HepG2 (cell line): ENCODE measurements around the gene IL10. TPM values are rescaled to one million over a fixed set of nuclear protein-coding genes. Genes with fewer than 3 reads are reported as not detected.

Experiments used
- ATAC-seq: fragments of 200-7000 bp; cut with Tn5 transposase; 3 replicates; pipeline ENCODE4 v1.9.1; 2020; ENCODE audit warnings: mild to moderate bottlenecking, moderate library complexity
- BruUV-seq: library from RNA; stranded (reverse); fragments of 400-500 nt; replicated peaks from 2 replicates; lab custom pipeline; 2021; lab: Mats Ljungman, UMichigan
- CTCF ChIA-PET: fragments of 300-600 bp; formaldehyde crosslinking; extraction: SDS; loops from one replicate; lab custom pipeline; 2021; ENCODE audit warnings: low total read pairs, inconsistent platforms, low intra/inter-chr PET ratio; lab: Yijun Ruan, JAX
- POLR2A ChIA-PET: fragments of 350-600 bp; sonication (Branson Sonifier 250); formaldehyde crosslinking; loops from one replicate; lab custom pipeline; 2020; ENCODE audit warnings: antibody characterized with exemption, inconsistent platforms; lab: Yijun Ruan, JAX
- DNase-seq: peaks from one replicate; pipeline ENCODE4 v3.0.0-alpha.2; 2015; ENCODE audit warnings: low spot score
- FAIRE-seq: peaks from 3 replicates; lab custom pipeline; 2011; peaks lifted over from hg19 to GRCh38; lab: Jason Lieb, UNC
- H2AFZ ChIP-seq: one replicate; pipeline ENCODE4 v1.6.1; 2011; ENCODE audit warnings: low read length, inconsistent platforms
- H3K27ac ChIP-seq: fragments of 300-600 bp; 3 replicates; pipeline ENCODE4 v1.8.0; 2011; ENCODE audit warnings: mixed run types, mild to moderate bottlenecking, mixed read lengths, low read length, inconsistent platforms; ENCODE audit not compliant: insufficient read depth; ENCODE audit errors: extremely low read length
- H3K27me3 ChIP-seq, 2 experiments: fragments of 200-600 bp in 1 of 2; 2 replicates in 1 of 2; 3 replicates in 1 of 2; pipeline versions ENCODE4 v1.6.0 to v1.8.0; 2011; ENCODE audit warnings: low read length in 2 of 2, mild to moderate bottlenecking in 2 of 2, moderate library complexity in 2 of 2, inconsistent platforms in 1 of 2; ENCODE audit not compliant: insufficient read depth in 2 of 2, control insufficient read depth in 1 of 2
- H3K36me3 ChIP-seq, 2 experiments: fragments of 200-600 bp in 1 of 2; replicated peaks in 1 of 2; 2 replicates in 1 of 2; 3 replicates in 1 of 2; pipeline versions ENCODE4 v1.5.1 to v1.8.0; 2011; ENCODE audit warnings: low read length in 2 of 2, inconsistent platforms in 1 of 2; ENCODE audit not compliant: insufficient read depth in 2 of 2, control insufficient read depth in 1 of 2
- H3K4me1 ChIP-seq: 2 replicates; pipeline ENCODE4 v1.5.1; 2012; ENCODE audit warnings: low read length, inconsistent platforms; ENCODE audit not compliant: insufficient read depth
- H3K4me2 ChIP-seq: 2 replicates; pipeline ENCODE4 v1.6.0; 2011; ENCODE audit warnings: low read depth, low read length, inconsistent platforms
- H3K4me3 ChIP-seq, 3 experiments: fragments of 200-600 bp in 1 of 3; sonication (generic), shearing (Covaris generic) in 1 of 3; replicated peaks in 1 of 3; 2 replicates each; pipeline ENCODE4 v1.5.1; 2011 to 2016; ENCODE audit warnings: low read length in 3 of 3, inconsistent platforms in 2 of 3, low read depth in 2 of 3, mild to moderate bottlenecking in 2 of 3, control low read depth in 1 of 3, mixed read lengths in 1 of 3; ENCODE audit not compliant: insufficient read depth in 1 of 3
- H3K79me2 ChIP-seq: one replicate; pipeline ENCODE4 v1.6.1; 2011; ENCODE audit warnings: low read length, inconsistent platforms; ENCODE audit not compliant: insufficient read depth
- H3K9ac ChIP-seq: 2 replicates; pipeline ENCODE4 v1.6.0; 2011; ENCODE audit warnings: mild to moderate bottlenecking, low read depth, low read length, inconsistent platforms; ENCODE audit not compliant: insufficient read depth
- H3K9me3 ChIP-seq: 2 replicates; pipeline ENCODE4 v1.5.1; 2012; ENCODE audit warnings: mild to moderate bottlenecking, low read length
- H4K20me1 ChIP-seq: 2 replicates; pipeline ENCODE4 v1.6.0; 2011; ENCODE audit warnings: inconsistent platforms, mild to moderate bottlenecking, low read length, moderate library complexity; ENCODE audit not compliant: insufficient read depth
- HNF4G ChIP-seq, 2 experiments: sonication (generic) in 1 of 2; formaldehyde crosslinking in 1 of 2; IDR thresholded peaks; 2 replicates each; pipeline versions ENCODE4 v1.4.0 to v1.6.1; 2011 to 2020; ENCODE audit warnings: borderline replicate concordance in 2 of 2, low read depth in 2 of 2, mild to moderate bottlenecking in 2 of 2, low read length in 1 of 2, missing genetic modification reagents in 1 of 2, moderate library complexity in 1 of 2
- KLF11 ChIP-seq: IDR thresholded peaks from 2 replicates; pipeline ENCODE4 v1.6.1; 2016; ENCODE audit warnings: missing compliant biosample characterization
- MED8 ChIP-seq: sonication (generic); formaldehyde crosslinking; IDR thresholded peaks from 2 replicates; pipeline ENCODE4 v1.8.1; 2023; ENCODE audit warnings: mild to moderate bottlenecking, missing genetic modification reagents; ENCODE audit not compliant: insufficient replicate concordance
- MTA3 ChIP-seq: sonication (generic); formaldehyde crosslinking; IDR thresholded peaks from 2 replicates; pipeline ENCODE4 v1.4.0; 2020; ENCODE audit warnings: missing genetic modification reagents
- NAIF1 ChIP-seq: sonication (generic); formaldehyde crosslinking; IDR thresholded peaks from 2 replicates; pipeline ENCODE4 v1.5.0; 2020; ENCODE audit warnings: mild to moderate bottlenecking, missing genetic modification reagents, borderline replicate concordance
- TEAD2 ChIP-seq: sonication (generic); formaldehyde crosslinking; IDR thresholded peaks from 2 replicates; pipeline ENCODE4 v1.9.0; 2021; ENCODE audit warnings: missing genetic modification reagents
- TFDP1 ChIP-seq: IDR thresholded peaks from 2 replicates; pipeline ENCODE4 v1.6.1; 2016; ENCODE audit warnings: missing compliant biosample characterization, missing genetic modification reagents, borderline replicate concordance
- TRIM22 ChIP-seq: fragments of 450-650 bp; IDR thresholded peaks from 2 replicates; pipeline ENCODE4 v1.6.1; 2017
- ZBED4 ChIP-seq: sonication (generic); formaldehyde crosslinking; IDR thresholded peaks from 2 replicates; pipeline ENCODE4 v1.4.0; 2020; ENCODE audit warnings: missing genetic modification reagents, borderline replicate concordance
- ZNF280B ChIP-seq: sonication (generic); formaldehyde crosslinking; IDR thresholded peaks from 2 replicates; pipeline ENCODE4 v1.5.0; 2020; ENCODE audit warnings: missing genetic modification reagents, mild to moderate bottlenecking, borderline replicate concordance
- ZNF326 ChIP-seq: sonication (generic); formaldehyde crosslinking; IDR thresholded peaks from 2 replicates; pipeline ENCODE4 v1.4.0; 2020; ENCODE audit warnings: missing genetic modification reagents, borderline replicate concordance
- ZNF678 ChIP-seq: sonication (generic); formaldehyde crosslinking; IDR thresholded peaks from 2 replicates; pipeline ENCODE4 v1.4.0; 2020; ENCODE audit warnings: mild to moderate bottlenecking, missing genetic modification reagents
- ZNF75D ChIP-seq: sonication (generic); formaldehyde crosslinking; IDR thresholded peaks from 2 replicates; pipeline ENCODE4 v1.8.1; 2023; ENCODE audit warnings: missing genetic modification reagents, mild to moderate bottlenecking, borderline replicate concordance
- ZNF776 ChIP-seq: sonication (generic); formaldehyde crosslinking; IDR thresholded peaks from 2 replicates; pipeline ENCODE4 v1.4.0; 2020; ENCODE audit warnings: mild to moderate bottlenecking, missing genetic modification reagents
- ZSCAN25 ChIP-seq: sonication (generic); formaldehyde crosslinking; IDR thresholded peaks from 2 replicates; pipeline ENCODE4 v1.8.0; 2022; ENCODE audit warnings: mild to moderate bottlenecking, missing genetic modification reagents
- ZZZ3 ChIP-seq: sonication (generic); formaldehyde crosslinking; IDR thresholded peaks from 2 replicates; pipeline ENCODE4 v1.4.0; 2020; ENCODE audit warnings: missing genetic modification reagents, mild to moderate bottlenecking, borderline replicate concordance
- WGBS: methylation state at CpG from one replicate; pipeline ENCODE4 v1.1.6; 2017; ENCODE audit warnings: low lambda C conversion rate; 5-methylcytosine and 5-hydroxymethylcytosine counted together
- in situ Hi-C: cut with HindIII; loops from 2 replicates; pipeline ENCODE4 v1.10.0; 2017; ENCODE audit warnings: low pct_unique_long_range_greater_than_20kb; ENCODE audit not compliant: extremely low pct_ligation_motif_present
- intact Hi-C: fragments of 100-400 bp; cut with micrococcal nuclease; formaldehyde crosslinking; loops from one replicate; pipeline ENCODE4 v1.10.0; 2022; ENCODE audit not compliant: unreplicated experiment
- polyA plus RNA-seq, 8 experiments: library from polyadenylated mRNA; depleted of rRNA in 3 of 8; stranded (reverse) in 7 of 8; unstranded in 1 of 8; fragments of >200 nt; fragmentation: Illumina TruSeq in 4 of 8; extraction: Trizol in 4 of 8; gene quantifications; 2 replicates each; pipeline versions ENCODE4 v1.2.1 to v1.2.3, GENCODE V29; 2011 to 2016; ENCODE audit warnings: low read depth in 4 of 8, missing spikeins in 1 of 8, mixed read lengths in 1 of 8; ENCODE audit not compliant: insufficient read depth in 1 of 8
- total RNA-seq, 5 experiments: library from RNA; depleted of rRNA; stranded (reverse); fragments of >200 nt; fragmentation: Illumina TruSeq; extraction: Trizol; gene quantifications; 2 replicates each; pipeline ENCODE4 v1.2.3, GENCODE V29; 2016; ENCODE audit warnings: low read depth in 1 of 5

Gene IL10
- total and polyA plus RNA-seq, 2 of the 13 experiments (the other 11 are each of a cell fraction or from before 2014, with no cell fraction given) = not detected

GRCh38 chr1:206803221-206803730, 31.0 kb upstream of the IL10 start:
- ChIA-PET CTCF (no interaction called here), POLR2A (no interaction called here)
- no peaks in the 10 kb centered on the region for H3K79me2 ChIP-seq
- no peak overlapping the region for H2AFZ ChIP-seq
- H3K4me3 ChIP-seq = no peak overlapping the region
- H3K9ac ChIP-seq = no peak overlapping the region
- 19% methylated on average over 8 of the region's 8 CpGs for WGBS
- no peaks in the 10 kb centered on the region for H3K9me3 ChIP-seq
- H3K27me3 ChIP-seq = peaks cover 2 to 7% of the 10 kb centered on the region in 2 experiments; a peak in 1 of 5 replicates
- FAIRE-seq (no peak), DNase-seq (no peak), ATAC-seq (no peak)
- H4K20me1 ChIP-seq = no peaks in the 10 kb centered on the region
- H3K4me2 ChIP-seq = no peak overlapping the region
- BruUV-seq = no TSS peak
- in situ Hi-C loops (no loop called here), intact Hi-C loops (no loop called here)
- H3K36me3 ChIP-seq = no peaks in the 10 kb centered on the region
- no peak overlapping the region for H3K27ac ChIP-seq
- H3K4me1 ChIP-seq = no peaks in the 10 kb centered on the region
- no peak for TF ChIP-seq ZZZ3 (CRISPR knock-in tag)
- TF ChIP-seq KLF11 (CRISPR knock-in tag) = no peak
- TF ChIP-seq HNF4G (IDR thresholded peaks at IDR 0.05; ENCODE audit: borderline replicate concordance, low read depth, low read length) = no peak
- TF ChIP-seq HNF4G (CRISPR knock-in tag; IDR thresholded peaks at IDR 0.05; ENCODE audit: borderline replicate concordance, low read depth) = no peak
- TF ChIP-seq TRIM22 = no peak
- TF ChIP-seq ZNF776 (CRISPR knock-in tag) = no peak
- no peak for TF ChIP-seq MED8 (CRISPR knock-in tag)
- no peak for TF ChIP-seq NAIF1
- TF ChIP-seq ZNF75D (CRISPR knock-in tag) = no peak
- no peak for TF ChIP-seq TFDP1 (CRISPR knock-in tag)
- TF ChIP-seq ZNF280B (CRISPR knock-in tag) = no peak
- no peak for TF ChIP-seq ZBED4
- TF ChIP-seq ZNF678 (CRISPR knock-in tag) = no peak
- TF ChIP-seq ZNF326 (CRISPR knock-in tag) = no peak
- TF ChIP-seq MTA3 = no peak
- no peak for TF ChIP-seq TEAD2 (CRISPR knock-in tag)
- no peak for TF ChIP-seq ZSCAN25 (CRISPR knock-in tag)
